ENCODE data around the gene SPEF1. TPM values are rescaled to one million over a fixed set of nuclear protein-coding genes. Genes with fewer than 3 reads are reported as not detected.

The SPEF1 gene
- total and polyA plus RNA-seq, 2 experiments from 2014 or later = 1.2 to 1.6 TPM

DNA sequence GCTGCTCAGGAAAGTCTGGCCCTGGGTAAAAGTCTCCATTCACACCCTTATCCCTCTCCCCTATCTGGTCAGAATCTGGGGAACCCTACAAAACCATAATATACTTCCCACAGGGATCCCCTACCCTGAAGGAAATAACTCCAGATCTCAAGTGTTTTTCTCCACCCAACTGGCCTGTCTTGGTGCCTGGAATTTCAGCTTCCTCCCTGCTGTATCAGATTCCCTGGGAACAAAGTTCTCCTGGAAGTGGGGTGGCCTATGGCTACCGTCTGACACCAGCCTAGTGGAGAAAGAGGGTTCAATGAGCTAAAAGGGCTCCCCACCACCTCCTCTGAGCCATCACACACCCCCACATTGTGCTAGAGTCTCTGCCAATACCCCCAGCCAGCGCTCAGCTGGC, 33.8 kb downstream of the SPEF1 start:
- TF ChIP-seq, protein P1, sequence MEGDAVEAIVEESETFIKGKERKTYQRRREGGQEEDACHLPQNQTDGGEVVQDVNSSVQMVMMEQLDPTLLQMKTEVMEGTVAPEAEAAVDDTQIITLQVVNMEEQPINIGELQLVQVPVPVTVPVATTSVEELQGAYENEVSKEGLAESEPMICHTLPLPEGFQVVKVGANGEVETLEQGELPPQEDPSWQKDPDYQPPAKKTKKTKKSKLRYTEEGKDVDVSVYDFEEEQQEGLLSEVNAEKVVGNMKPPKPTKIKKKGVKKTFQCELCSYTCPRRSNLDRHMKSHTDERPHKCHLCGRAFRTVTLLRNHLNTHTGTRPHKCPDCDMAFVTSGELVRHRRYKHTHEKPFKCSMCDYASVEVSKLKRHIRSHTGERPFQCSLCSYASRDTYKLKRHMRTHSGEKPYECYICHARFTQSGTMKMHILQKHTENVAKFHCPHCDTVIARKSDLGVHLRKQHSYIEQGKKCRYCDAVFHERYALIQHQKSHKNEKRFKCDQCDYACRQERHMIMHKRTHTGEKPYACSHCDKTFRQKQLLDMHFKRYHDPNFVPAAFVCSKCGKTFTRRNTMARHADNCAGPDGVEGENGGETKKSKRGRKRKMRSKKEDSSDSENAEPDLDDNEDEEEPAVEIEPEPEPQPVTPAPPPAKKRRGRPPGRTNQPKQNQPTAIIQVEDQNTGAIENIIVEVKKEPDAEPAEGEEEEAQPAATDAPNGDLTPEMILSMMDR (IDR thresholded peaks at IDR 0.05; ENCODE audit: low read depth, low read length) = no peak
- H3K9me3 ChIP-seq (ENCODE audit: low read depth) = no peaks in the 10 kb centered on the region
- no peaks in the 10 kb centered on the region for H3K4me1 ChIP-seq (ENCODE audit: low read depth)
- DNase-seq (ENCODE audit: low read depth in 1 of 2, low spot score in 1 of 2) = no peak
- H3K27me3 ChIP-seq = peaks cover 67% of the 10 kb centered on the region
- H3K36me3 ChIP-seq = no peaks in the 10 kb centered on the region
- no peak overlapping the region for H3K4me3 ChIP-seq
- no peak overlapping the region for H3K27ac ChIP-seq

DNA sequence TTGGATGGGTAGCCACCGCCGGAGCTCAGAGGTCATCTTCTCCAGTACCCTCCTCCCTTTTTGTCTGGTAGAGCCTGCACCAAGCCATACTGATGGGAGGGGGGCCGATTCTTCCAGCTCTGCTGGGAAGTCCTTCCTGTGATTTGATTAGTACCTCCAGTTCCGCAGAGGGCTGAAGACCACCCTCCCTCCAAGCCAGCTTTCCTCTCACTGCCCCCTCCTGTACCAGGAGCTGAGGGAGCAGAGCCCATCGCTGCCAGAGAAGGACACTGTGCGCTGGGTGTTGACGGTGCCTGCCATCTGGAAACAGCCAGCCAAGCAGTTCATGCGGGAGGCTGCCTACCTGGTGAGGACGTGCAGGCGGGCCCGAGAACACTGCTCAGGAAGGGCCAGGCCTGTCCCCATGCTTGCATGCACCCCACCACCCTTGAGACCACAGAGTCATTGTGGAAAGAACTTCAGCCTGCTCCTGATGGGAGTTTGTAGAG, 35.5 kb downstream of the SPEF1 start:
- Histone ChIP-seq H3K36me3 (no peaks in the 10 kb centered on the region), H3K4me3 (no peak overlapping the region), H3K27ac (no peak overlapping the region), H3K9me3 (ENCODE audit: low read depth) (no peaks in the 10 kb centered on the region), H3K27me3 (peaks cover 50% of the 10 kb centered on the region), H3K4me1 (ENCODE audit: low read depth) (no peaks in the 10 kb centered on the region)
- TF ChIP-seq, protein P1 (IDR thresholded peaks at IDR 0.05; ENCODE audit: low read depth, low read length) = no peak
- no peak for DNase-seq (ENCODE audit: low read depth in 1 of 2, low spot score in 1 of 2)

DNA sequence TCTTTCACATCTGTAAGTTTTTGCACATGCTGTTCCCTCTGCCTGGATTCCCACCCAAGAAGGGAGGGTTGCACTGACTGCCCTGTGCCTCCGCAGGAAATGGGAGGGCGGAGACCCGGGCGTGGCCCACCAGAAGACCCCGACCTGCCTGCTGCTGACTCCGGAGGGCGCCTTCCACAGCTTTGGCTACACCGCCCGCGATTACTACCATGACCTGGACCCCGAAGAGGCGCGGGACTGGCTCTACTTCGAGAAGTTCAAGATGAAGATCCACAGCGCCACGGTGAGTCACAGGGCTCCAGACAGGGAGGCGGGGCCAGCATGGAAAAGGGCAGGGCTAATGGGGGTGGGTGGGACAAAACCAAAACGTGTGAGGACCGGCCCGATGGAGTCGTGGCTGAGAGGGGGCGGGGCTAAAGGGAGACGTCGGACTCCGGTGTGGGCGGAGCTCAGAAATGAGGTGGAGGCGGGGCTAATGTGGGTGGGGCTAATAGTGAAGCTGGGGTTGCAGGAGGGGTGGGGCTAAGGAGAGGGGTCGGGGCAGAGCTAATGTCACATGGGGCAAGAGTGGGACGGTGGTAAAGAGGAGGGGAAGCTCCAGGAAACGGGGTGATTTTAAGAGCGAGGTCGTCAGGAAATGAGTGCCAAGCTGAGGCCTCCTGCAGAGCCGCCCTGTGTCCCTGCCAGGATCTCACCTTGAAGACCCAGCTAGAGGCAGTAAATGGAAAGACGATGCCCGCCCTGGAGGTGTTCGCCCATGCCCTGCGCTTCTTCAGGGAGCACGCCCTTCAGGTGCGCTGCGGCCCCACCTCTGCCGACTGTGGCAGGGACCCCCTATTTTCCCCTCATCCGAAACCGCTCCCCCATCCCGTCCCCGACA, 36.2 kb downstream of the SPEF1 start:
- Histone ChIP-seq H3K27me3 (peaks cover 43% of the 10 kb centered on the region), H3K4me3 (peak overlapping the region; percentile 25), H3K27ac (no peak overlapping the region), H3K36me3 (no peaks in the 10 kb centered on the region), H3K4me1 (ENCODE audit: low read depth) (no peaks in the 10 kb centered on the region), H3K9me3 (ENCODE audit: low read depth) (no peaks in the 10 kb centered on the region)
- peak; percentile 27 to 84 for DNase-seq (ENCODE audit: low read depth in 1 of 2, low spot score in 1 of 2)
- TF ChIP-seq, protein P1 (IDR thresholded peaks at IDR 0.05; ENCODE audit: low read depth, low read length) = no peak

DNA sequence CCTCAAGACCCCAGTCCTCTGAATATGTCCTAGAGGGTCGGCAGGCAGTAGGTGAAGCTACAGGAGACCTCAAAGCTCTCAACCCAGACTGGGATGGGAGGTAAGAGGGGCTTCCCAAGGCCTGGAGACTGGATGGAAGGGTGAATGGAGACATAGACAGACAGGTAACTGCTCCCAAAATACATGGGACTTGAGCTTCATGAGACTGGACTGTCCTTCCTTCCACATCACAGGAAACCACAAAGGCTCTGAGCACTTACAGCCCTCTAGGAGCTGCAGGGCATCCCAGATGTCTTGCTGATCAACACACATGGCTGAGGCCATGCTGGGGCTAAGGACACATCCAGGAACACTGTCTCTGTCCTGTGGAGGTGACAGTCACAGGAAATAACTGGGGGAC, 37.2 kb downstream of the SPEF1 start:
- TF ChIP-seq, protein P1 (IDR thresholded peaks at IDR 0.05; ENCODE audit: low read depth, low read length) = no peak
- Histone ChIP-seq H3K4me1 (ENCODE audit: low read depth) (no peaks in the 10 kb centered on the region), H3K27me3 (peaks cover 33% of the 10 kb centered on the region), H3K36me3 (no peaks in the 10 kb centered on the region), H3K9me3 (ENCODE audit: low read depth) (no peaks in the 10 kb centered on the region), H3K27ac (no peak overlapping the region), H3K4me3 (no peak overlapping the region)
- DNase-seq (ENCODE audit: low read depth in 1 of 2, low spot score in 1 of 2) = no peak

DNA sequence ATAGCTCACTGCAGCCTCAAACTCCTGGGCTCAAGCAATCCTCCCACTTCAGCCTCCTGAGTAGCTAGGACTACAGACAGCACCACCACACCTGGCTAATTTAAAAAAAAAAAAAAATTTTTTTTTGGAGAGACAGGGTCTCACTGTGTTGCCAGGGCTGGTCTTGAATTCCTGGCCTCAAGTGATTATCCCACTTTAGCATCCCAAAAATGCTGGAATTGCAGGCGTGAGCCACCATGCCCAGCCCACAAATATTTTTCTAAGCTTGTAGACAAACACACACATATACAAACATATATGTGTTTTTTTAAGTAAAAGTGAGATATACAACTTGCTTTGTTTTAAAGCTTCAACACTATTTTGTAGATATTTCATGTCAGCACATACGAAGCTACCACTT, 38.0 kb downstream of the SPEF1 start:
- Histone ChIP-seq H3K4me3 (no peak overlapping the region), H3K27ac (no peak overlapping the region), H3K9me3 (ENCODE audit: low read depth) (no peaks in the 10 kb centered on the region), H3K4me1 (ENCODE audit: low read depth) (no peaks in the 10 kb centered on the region), H3K27me3 (peaks cover 25% of the 10 kb centered on the region), H3K36me3 (no peaks in the 10 kb centered on the region)
- TF ChIP-seq, protein P1 (IDR thresholded peaks at IDR 0.05; ENCODE audit: low read depth, low read length) = no peak
- DNase-seq (ENCODE audit: low read depth in 1 of 2, low spot score in 1 of 2) = no peak
